HepG2 (cell line): ENCODE data around the gene MTHFD1. TPM values are rescaled to one million over a fixed set of nuclear protein-coding genes. Genes with fewer than 3 reads are reported as not detected.

Experiments used
- ATAC-seq: fragments of 200-7000 bp; cut with Tn5 transposase; 3 replicates; pipeline ENCODE4 v1.9.1; 2020; ENCODE audit warnings: mild to moderate bottlenecking, moderate library complexity
- BruUV-seq: library from RNA; stranded (reverse); fragments of 400-500 nt; replicated peaks from 2 replicates; lab custom pipeline; 2021; lab: Mats Ljungman, UMichigan
- CTCF ChIA-PET: fragments of 300-600 bp; formaldehyde crosslinking; extraction: SDS; loops from one replicate; lab custom pipeline; 2021; ENCODE audit warnings: low total read pairs, inconsistent platforms, low intra/inter-chr PET ratio; lab: Yijun Ruan, JAX
- POLR2A ChIA-PET: fragments of 350-600 bp; sonication (Branson Sonifier 250); formaldehyde crosslinking; loops from one replicate; lab custom pipeline; 2020; ENCODE audit warnings: antibody characterized with exemption, inconsistent platforms; lab: Yijun Ruan, JAX
- DNase-seq: peaks from one replicate; pipeline ENCODE4 v3.0.0-alpha.2; 2015; ENCODE audit warnings: low spot score
- FAIRE-seq: peaks from 3 replicates; lab custom pipeline; 2011; peaks lifted over from hg19 to GRCh38; lab: Jason Lieb, UNC
- H2AFZ ChIP-seq: one replicate; pipeline ENCODE4 v1.6.1; 2011; ENCODE audit warnings: low read length, inconsistent platforms
- H3K27ac ChIP-seq: fragments of 300-600 bp; 3 replicates; pipeline ENCODE4 v1.8.0; 2011; ENCODE audit warnings: mixed run types, mild to moderate bottlenecking, mixed read lengths, low read length, inconsistent platforms; ENCODE audit not compliant: insufficient read depth; ENCODE audit errors: extremely low read length
- H3K27me3 ChIP-seq, 2 experiments: fragments of 200-600 bp in 1 of 2; 2 replicates in 1 of 2; 3 replicates in 1 of 2; pipeline versions ENCODE4 v1.6.0 to v1.8.0; 2011; ENCODE audit warnings: low read length in 2 of 2, mild to moderate bottlenecking in 2 of 2, moderate library complexity in 2 of 2, inconsistent platforms in 1 of 2; ENCODE audit not compliant: insufficient read depth in 2 of 2, control insufficient read depth in 1 of 2
- H3K36me3 ChIP-seq, 2 experiments: fragments of 200-600 bp in 1 of 2; replicated peaks in 1 of 2; 2 replicates in 1 of 2; 3 replicates in 1 of 2; pipeline versions ENCODE4 v1.5.1 to v1.8.0; 2011; ENCODE audit warnings: low read length in 2 of 2, inconsistent platforms in 1 of 2; ENCODE audit not compliant: insufficient read depth in 2 of 2, control insufficient read depth in 1 of 2
- H3K4me1 ChIP-seq: 2 replicates; pipeline ENCODE4 v1.5.1; 2012; ENCODE audit warnings: low read length, inconsistent platforms; ENCODE audit not compliant: insufficient read depth
- H3K4me2 ChIP-seq: 2 replicates; pipeline ENCODE4 v1.6.0; 2011; ENCODE audit warnings: low read depth, low read length, inconsistent platforms
- H3K4me3 ChIP-seq, 3 experiments: fragments of 200-600 bp in 1 of 3; sonication (generic), shearing (Covaris generic) in 1 of 3; replicated peaks in 1 of 3; 2 replicates each; pipeline ENCODE4 v1.5.1; 2011 to 2016; ENCODE audit warnings: low read length in 3 of 3, inconsistent platforms in 2 of 3, low read depth in 2 of 3, mild to moderate bottlenecking in 2 of 3, control low read depth in 1 of 3, mixed read lengths in 1 of 3; ENCODE audit not compliant: insufficient read depth in 1 of 3
- H3K79me2 ChIP-seq: one replicate; pipeline ENCODE4 v1.6.1; 2011; ENCODE audit warnings: low read length, inconsistent platforms; ENCODE audit not compliant: insufficient read depth
- H3K9ac ChIP-seq: 2 replicates; pipeline ENCODE4 v1.6.0; 2011; ENCODE audit warnings: mild to moderate bottlenecking, low read depth, low read length, inconsistent platforms; ENCODE audit not compliant: insufficient read depth
- H3K9me3 ChIP-seq: 2 replicates; pipeline ENCODE4 v1.5.1; 2012; ENCODE audit warnings: mild to moderate bottlenecking, low read length
- H4K20me1 ChIP-seq: 2 replicates; pipeline ENCODE4 v1.6.0; 2011; ENCODE audit warnings: inconsistent platforms, mild to moderate bottlenecking, low read length, moderate library complexity; ENCODE audit not compliant: insufficient read depth
- HIC2 ChIP-seq: sonication (generic); formaldehyde crosslinking; IDR thresholded peaks from 2 replicates; pipeline ENCODE4 v1.9.0; 2022; ENCODE audit warnings: low read depth, missing genetic modification reagents
- HIVEP1 ChIP-seq: sonication (generic); formaldehyde crosslinking; IDR thresholded peaks from 2 replicates; pipeline ENCODE4 v1.4.0; 2020; ENCODE audit warnings: mild to moderate bottlenecking, missing genetic modification reagents
- IRF2 ChIP-seq: IDR thresholded peaks from 2 replicates; pipeline ENCODE4 v1.6.1; 2018; ENCODE audit warnings: missing genetic modification reagents, missing compliant biosample characterization
- PRMT3 ChIP-seq: sonication (generic); formaldehyde crosslinking; IDR thresholded peaks from 2 replicates; pipeline ENCODE4 v1.8.1; 2022; ENCODE audit warnings: low read depth, mild to moderate bottlenecking, moderate library complexity, missing genetic modification reagents, borderline replicate concordance
- SMYD3 ChIP-seq: sonication (generic); formaldehyde crosslinking; IDR thresholded peaks from 2 replicates; pipeline ENCODE4 v1.8.1; 2023; ENCODE audit warnings: mild to moderate bottlenecking, missing genetic modification reagents
- SNAPC4 ChIP-seq: sonication (generic); formaldehyde crosslinking; IDR thresholded peaks from 2 replicates; pipeline ENCODE4 v1.4.0; 2020; ENCODE audit warnings: mild to moderate bottlenecking, missing genetic modification reagents
- SYNCRIP ChIP-seq: fragments of 200-400 bp; formaldehyde crosslinking; IDR thresholded peaks from 2 replicates; pipeline ENCODE4 v1.6.1; 2018; ENCODE audit warnings: mild to moderate bottlenecking, low read depth, low read length; ENCODE audit not compliant: insufficient read depth
- TBX2 ChIP-seq: sonication (generic); formaldehyde crosslinking; IDR thresholded peaks from 2 replicates; pipeline ENCODE4 v1.5.0; 2020; ENCODE audit warnings: missing genetic modification reagents, mild to moderate bottlenecking, borderline replicate concordance
- ZBTB26 ChIP-seq: IDR thresholded peaks from 2 replicates; pipeline ENCODE4 v1.6.1; 2016; ENCODE audit warnings: missing compliant biosample characterization, missing genetic modification reagents, borderline replicate concordance
- ZBTB4 ChIP-seq: sonication (generic); formaldehyde crosslinking; IDR thresholded peaks from 2 replicates; pipeline ENCODE4 v1.4.0; 2020; ENCODE audit warnings: missing genetic modification reagents, mild to moderate bottlenecking, borderline replicate concordance
- ZFAT ChIP-seq: sonication (generic); formaldehyde crosslinking; conservative IDR thresholded peaks from 2 replicates; pipeline ENCODE4 v1.8.1; 2023; ENCODE audit warnings: missing genetic modification reagents, inconsistent platforms
- ZNF205 ChIP-seq: IDR thresholded peaks from 2 replicates; pipeline ENCODE4 v1.6.1; 2018; ENCODE audit warnings: missing biosample characterization, missing genetic modification reagents
- ZNF333 ChIP-seq: sonication (generic); formaldehyde crosslinking; IDR thresholded peaks from 2 replicates; pipeline ENCODE4 v1.4.0; 2020; ENCODE audit warnings: mild to moderate bottlenecking, missing genetic modification reagents, borderline replicate concordance
- ZNF713 ChIP-seq: sonication (generic); formaldehyde crosslinking; IDR thresholded peaks from 2 replicates; pipeline ENCODE4 v1.4.0; 2020; ENCODE audit warnings: mild to moderate bottlenecking, missing genetic modification reagents
- WGBS: methylation state at CpG from one replicate; pipeline ENCODE4 v1.1.6; 2017; ENCODE audit warnings: low lambda C conversion rate; 5-methylcytosine and 5-hydroxymethylcytosine counted together
- in situ Hi-C: cut with HindIII; loops from 2 replicates; pipeline ENCODE4 v1.10.0; 2017; ENCODE audit warnings: low pct_unique_long_range_greater_than_20kb; ENCODE audit not compliant: extremely low pct_ligation_motif_present
- intact Hi-C: fragments of 100-400 bp; cut with micrococcal nuclease; formaldehyde crosslinking; loops from one replicate; pipeline ENCODE4 v1.10.0; 2022; ENCODE audit not compliant: unreplicated experiment
- polyA plus RNA-seq, 8 experiments: library from polyadenylated mRNA; depleted of rRNA in 3 of 8; stranded (reverse) in 7 of 8; unstranded in 1 of 8; fragments of >200 nt; fragmentation: Illumina TruSeq in 4 of 8; extraction: Trizol in 4 of 8; gene quantifications; 2 replicates each; pipeline versions ENCODE4 v1.2.1 to v1.2.3, GENCODE V29; 2011 to 2016; ENCODE audit warnings: low read depth in 4 of 8, missing spikeins in 1 of 8, mixed read lengths in 1 of 8; ENCODE audit not compliant: insufficient read depth in 1 of 8
- total RNA-seq, 5 experiments: library from RNA; depleted of rRNA; stranded (reverse); fragments of >200 nt; fragmentation: Illumina TruSeq; extraction: Trizol; gene quantifications; 2 replicates each; pipeline ENCODE4 v1.2.3, GENCODE V29; 2016; ENCODE audit warnings: low read depth in 1 of 5

Gene MTHFD1
- total and polyA plus RNA-seq, 2 of the 13 experiments (the other 11 are each of a cell fraction or from before 2014, with no cell fraction given), result 31.0 to 106 TPM

GRCh38 chr14:64474041-64474440 lies 85.9 kb downstream of the MTHFD1 start:
- no peak for FAIRE-seq
- Histone ChIP-seq H3K9me3 (no peaks in the 10 kb centered on the region), H3K4me3 (no peak overlapping the region), H3K79me2 (no peaks in the 10 kb centered on the region), H3K4me2 (no peak overlapping the region), H2AFZ (no peak overlapping the region), H4K20me1 (no peaks in the 10 kb centered on the region), H3K4me1 (peaks cover 8% of the 10 kb centered on the region), H3K9ac (no peak overlapping the region), H3K36me3 (no peaks in the 10 kb centered on the region; a peak in 1 of 5 replicates), H3K27me3 (no peaks in the 10 kb centered on the region), H3K27ac (no peak overlapping the region)
- BruUV-seq, result no TSS peak
- ATAC-seq, result no peak
- 82% methylated on average over 2 of the region's 2 CpGs for WGBS
- intact Hi-C loops, result no loop called here
- ChIA-PET CTCF (no interaction called here), POLR2A (no interaction called here)
- no peak for DNase-seq
- in situ Hi-C loops, result no loop called here
- TF ChIP-seq SMYD3 (no peak), HIVEP1 (CRISPR knock-in tag) (no peak), ZNF205 (CRISPR knock-in tag) (no peak), ZBTB26 (no peak), SNAPC4 (CRISPR knock-in tag) (no peak), SYNCRIP (no peak), ZNF333 (no peak), TBX2 (CRISPR knock-in tag) (no peak), ZNF713 (CRISPR knock-in tag) (no peak), HIC2 (CRISPR knock-in tag) (no peak), ZFAT (CRISPR knock-in tag) (no peak), PRMT3 (no peak), ZBTB4 (no peak), IRF2 (CRISPR knock-in tag) (no peak)
